ENCODE results near the gene ALMS1. TPM values are rescaled to one million over a fixed set of nuclear protein-coding genes. Genes with fewer than 3 reads are reported as not detected.
"Not testable (repeated sequence)": the region's sequence is repeated elsewhere in the genome, so short reads cannot be mapped to it uniquely, and the experiment has no call there.

Gene ALMS1
- total RNA-seq, 1 donor from 2014 or later: 24.1 TPM

- intact Hi-C loops (cut with micrococcal nuclease): no loop called here
Observed at GRCh38 chr2:73611193-73611592, 225.6 kb downstream of the ALMS1 start.

- intact Hi-C loops (cut with micrococcal nuclease): no loop called here
Observed at GRCh38 chr2:73611867-73612266, 226.2 kb downstream of the ALMS1 start.

GRCh38 chr2:73614105-73614504 lies 228.5 kb downstream of the ALMS1 start:
- intact Hi-C loops (cut with micrococcal nuclease): no loop called here

- intact Hi-C loops (cut with micrococcal nuclease): no loop called here
Observed at GRCh38 chr2:73614997-73615396, 229.4 kb downstream of the ALMS1 start.

- intact Hi-C loops (cut with micrococcal nuclease): not testable (repeated sequence)
Observed at GRCh38 chr2:73619925-73620324, 234.3 kb downstream of the ALMS1 start.

- intact Hi-C loops (cut with micrococcal nuclease): not testable (repeated sequence)
Observed at GRCh38 chr2:73624036-73624435, 238.4 kb downstream of the ALMS1 start.

- intact Hi-C loops (cut with micrococcal nuclease): not testable (repeated sequence)
Observed at GRCh38 chr2:73624625-73625024, 239.0 kb downstream of the ALMS1 start.

- intact Hi-C loops (cut with micrococcal nuclease): not testable (repeated sequence)
Observed at GRCh38 chr2:73626237-73626636, 240.6 kb downstream of the ALMS1 start.

- intact Hi-C loops (cut with micrococcal nuclease): not testable (repeated sequence)
Observed at GRCh38 chr2:73628493-73628892, 242.9 kb downstream of the ALMS1 start.

GRCh38 chr2:73630662-73631266 lies 245.1 kb downstream of the ALMS1 start:
- intact Hi-C loops (cut with micrococcal nuclease): not testable (repeated sequence)

- intact Hi-C loops (cut with micrococcal nuclease): not testable (repeated sequence)
Observed at GRCh38 chr2:73636977-73637376, 251.3 kb downstream of the ALMS1 start.

- intact Hi-C loops (cut with micrococcal nuclease): no loop called here
Observed at GRCh38 chr2:73638429-73638828, 252.8 kb downstream of the ALMS1 start.

- intact Hi-C loops (cut with micrococcal nuclease): no loop called here
Observed at GRCh38 chr2:73640511-73640911, 254.9 kb downstream of the ALMS1 start.

- intact Hi-C loops (cut with micrococcal nuclease): no loop called here
Observed at GRCh38 chr2:73640946-73641766, 255.5 kb downstream of the ALMS1 start.

GRCh38 chr2:73641767-73642062 lies 256.1 kb downstream of the ALMS1 start:
- intact Hi-C loops (cut with micrococcal nuclease): no loop called here

GRCh38 chr2:73642338-73643018 lies 256.8 kb downstream of the ALMS1 start, which contains the start of gene NAT8:
NAT8 (minus strand) TSS chr2:73642422; CDS start chr2:73641628, 794 bp downstream.
- intact Hi-C loops (cut with micrococcal nuclease): no loop called here

- intact Hi-C loops (cut with micrococcal nuclease): not testable (repeated sequence)
Observed at GRCh38 chr2:73647690-73648089, 262.1 kb downstream of the ALMS1 start.

GRCh38 chr2:73651591-73652230 lies 266.1 kb downstream of the ALMS1 start:
- intact Hi-C loops (cut with micrococcal nuclease): no loop called here

GRCh38 chr2:73652348-73652747 lies 266.7 kb downstream of the ALMS1 start:
- intact Hi-C loops (cut with micrococcal nuclease): no loop called here

- intact Hi-C loops (cut with micrococcal nuclease): no loop called here
Observed at GRCh38 chr2:73654175-73654574, 268.5 kb downstream of the ALMS1 start.

Data from T-helper 2 cell treated with Interferon-gamma antibody and Interleukin-4, amounts not matched to agents 100 ng/mL and 5 ng/mL, for 36 hours (primary cell).